BJ (cell line): Measurements from ENCODE around the gene COMMD9. TPM values are rescaled to one million over a fixed set of nuclear protein-coding genes. Genes with fewer than 3 reads are reported as not detected.

Experiments
- CTCF ChIA-PET: fragments of 350-600 bp; formaldehyde crosslinking; extraction: SDS; loops from one replicate; lab custom pipeline; 2021; ENCODE audit warnings: antibody characterized with exemption, inconsistent platforms; lab: Yijun Ruan, JAX
- POLR2A ChIA-PET: fragments of 300-600 bp; sonication (Branson Sonifier 250); formaldehyde crosslinking; extraction: SDS; loops from one replicate; lab custom pipeline; 2021; ENCODE audit warnings: antibody characterized with exemption; lab: Charles Lee
- DNase-seq: peaks from one replicate; pipeline ENCODE4 v3.0.0-alpha.2; 2011; ENCODE audit warnings: low read depth
- H3K27me3 ChIP-seq: 2 replicates; pipeline ENCODE4 v1.6.0; 2011; ENCODE audit warnings: low read length; ENCODE audit not compliant: control insufficient read depth, insufficient read depth
- H3K36me3 ChIP-seq: 2 replicates; pipeline ENCODE4 v1.5.1; 2011; ENCODE audit warnings: low read length; ENCODE audit not compliant: control insufficient read depth, insufficient read depth
- H3K4me3 ChIP-seq: 2 replicates; pipeline ENCODE4 v1.5.1; 2011; ENCODE audit warnings: low read depth, mild to moderate bottlenecking, control low read depth, low read length
- CTCF ChIP-seq: IDR thresholded peaks from 2 replicates; pipeline ENCODE4 v1.5.1; 2011; ENCODE audit warnings: low read depth, mild to moderate bottlenecking, control low read depth, inconsistent platforms, low read length, moderate library complexity; ENCODE audit not compliant: insufficient read depth
- polyA plus RNA-seq: library from polyadenylated mRNA; depleted of rRNA; stranded (reverse); fragments of >200 nt; gene quantifications from 2 replicates; pipeline ENCODE4 v1.2.3, GENCODE V29; 2011

The COMMD9 gene
- polyA plus RNA-seq, 1 experiment, result 89.9 TPM

- ChIA-PET POLR2A (interaction anchor here (0.6 kb wide), 1 partner anchor 27 kb away, joined by 3 read pairs; no protein-coding TSS in a partner anchor), CTCF (interaction anchor here (0.6 to 3.5 kb wide), 18 partner anchors 9 to 643 kb away, joined by 3 to 24 read pairs (median 4); no protein-coding TSS in a partner anchor)
- H3K27me3 ChIP-seq, result peaks cover 2% of the 10 kb centered on the region
- no peaks in the 10 kb centered on the region for H3K36me3 ChIP-seq
- TF ChIP-seq CTCF, result peak; percentile 78
- H3K4me3 ChIP-seq, result no peak overlapping the region
- DNase-seq, result no peak
Observed at GRCh38 chr11:36258730-36259360, 30.4 kb downstream of the COMMD9 start.

- Histone ChIP-seq H3K27me3 (peaks cover 3% of the 10 kb centered on the region), H3K4me3 (no peak overlapping the region), H3K36me3 (no peaks in the 10 kb centered on the region)
- DNase-seq, result no peak
- ChIA-PET CTCF (interaction anchor here (0.8 to 3.5 kb wide), 10 partner anchors 9 to 770 kb away, joined by 3 to 24 read pairs (median 6); no protein-coding TSS in a partner anchor), POLR2A (no interaction called here)
- TF ChIP-seq CTCF, result no peak
Observed at GRCh38 chr11:36257351-36257750, 31.9 kb downstream of the COMMD9 start.

- POLR2A ChIA-PET, result no interaction called here
- Histone ChIP-seq H3K27me3 (peaks cover 5% of the 10 kb centered on the region), H3K36me3 (no peaks in the 10 kb centered on the region), H3K4me3 (no peak overlapping the region)
- DNase-seq, result no peak
- no peak for TF ChIP-seq CTCF
- CTCF ChIA-PET, result interaction anchor here (2.6 kb wide), 1 partner anchor 12 kb away, joined by 13 read pairs; no protein-coding TSS in a partner anchor
Observed at GRCh38 chr11:36254713-36255112, 34.5 kb downstream of the COMMD9 start.

- POLR2A ChIA-PET, result no interaction called here
- TF ChIP-seq CTCF, result no peak
- Histone ChIP-seq H3K4me3 (no peak overlapping the region), H3K27me3 (peaks cover 5% of the 10 kb centered on the region), H3K36me3 (no peaks in the 10 kb centered on the region)
- no peak for DNase-seq
- CTCF ChIA-PET, result interaction anchor here (0.6 to 2.6 kb wide), 2 partner anchors 13 to 117 kb away, joined by 5 to 13 read pairs; no protein-coding TSS in a partner anchor
Observed at GRCh38 chr11:36253238-36253637, 36.0 kb downstream of the COMMD9 start.

GRCh38 chr11:36251823-36252222 lies 37.4 kb downstream of the COMMD9 start:
- H3K27me3 ChIP-seq, result peaks cover 12% of the 10 kb centered on the region
- no peak for TF ChIP-seq CTCF
- CTCF ChIA-PET, result no interaction called here
- H3K4me3 ChIP-seq, result no peak overlapping the region
- POLR2A ChIA-PET, result no interaction called here
- DNase-seq, result no peak
- H3K36me3 ChIP-seq, result no peaks in the 10 kb centered on the region
